Muscle layer of colon (tissue), 2 donors: ENCODE data around the gene CCDC88B.
"Not testable (repeated sequence)": the region's sequence is repeated elsewhere in the genome, so short reads cannot be mapped to it uniquely, and the experiment has no call there.

Experiments used
- H3K27ac ChIP-seq: one replicate; pipeline ENCODE4 v1.7.0; 2013; ENCODE audit warnings: low read depth, mild to moderate bottlenecking, low read length, moderate library complexity
- H3K27me3 ChIP-seq, 2 donors: one replicate each; pipeline ENCODE4 v1.7.0; 2013; ENCODE audit warnings: low read length in 2 of 2, mild to moderate bottlenecking in 2 of 2; ENCODE audit not compliant: insufficient read depth in 2 of 2, control insufficient read depth in 1 of 2
- H3K36me3 ChIP-seq: one replicate; pipeline ENCODE4 v1.7.0; 2013; ENCODE audit warnings: mild to moderate bottlenecking, low read length; ENCODE audit not compliant: insufficient read depth
- H3K4me1 ChIP-seq: one replicate; pipeline ENCODE4 v1.7.0; 2013; ENCODE audit warnings: mild to moderate bottlenecking, low read length; ENCODE audit not compliant: insufficient read depth
- H3K4me3 ChIP-seq, 2 donors: one replicate each; pipeline ENCODE4 v1.7.0; 2013; ENCODE audit warnings: low read length in 2 of 2, low read depth in 1 of 2, mild to moderate bottlenecking in 1 of 2, moderate library complexity in 1 of 2
- H3K9ac ChIP-seq: one replicate; pipeline ENCODE4 v1.7.0; 2013; ENCODE audit warnings: low read length
- H3K9me3 ChIP-seq: one replicate; pipeline ENCODE4 v1.7.0; 2013; ENCODE audit warnings: mild to moderate bottlenecking, low read length
- donor health status: abdominal sarcoma.
- donor health status: Adenocarcinoma of cecum.

The CCDC88B gene

DNA sequence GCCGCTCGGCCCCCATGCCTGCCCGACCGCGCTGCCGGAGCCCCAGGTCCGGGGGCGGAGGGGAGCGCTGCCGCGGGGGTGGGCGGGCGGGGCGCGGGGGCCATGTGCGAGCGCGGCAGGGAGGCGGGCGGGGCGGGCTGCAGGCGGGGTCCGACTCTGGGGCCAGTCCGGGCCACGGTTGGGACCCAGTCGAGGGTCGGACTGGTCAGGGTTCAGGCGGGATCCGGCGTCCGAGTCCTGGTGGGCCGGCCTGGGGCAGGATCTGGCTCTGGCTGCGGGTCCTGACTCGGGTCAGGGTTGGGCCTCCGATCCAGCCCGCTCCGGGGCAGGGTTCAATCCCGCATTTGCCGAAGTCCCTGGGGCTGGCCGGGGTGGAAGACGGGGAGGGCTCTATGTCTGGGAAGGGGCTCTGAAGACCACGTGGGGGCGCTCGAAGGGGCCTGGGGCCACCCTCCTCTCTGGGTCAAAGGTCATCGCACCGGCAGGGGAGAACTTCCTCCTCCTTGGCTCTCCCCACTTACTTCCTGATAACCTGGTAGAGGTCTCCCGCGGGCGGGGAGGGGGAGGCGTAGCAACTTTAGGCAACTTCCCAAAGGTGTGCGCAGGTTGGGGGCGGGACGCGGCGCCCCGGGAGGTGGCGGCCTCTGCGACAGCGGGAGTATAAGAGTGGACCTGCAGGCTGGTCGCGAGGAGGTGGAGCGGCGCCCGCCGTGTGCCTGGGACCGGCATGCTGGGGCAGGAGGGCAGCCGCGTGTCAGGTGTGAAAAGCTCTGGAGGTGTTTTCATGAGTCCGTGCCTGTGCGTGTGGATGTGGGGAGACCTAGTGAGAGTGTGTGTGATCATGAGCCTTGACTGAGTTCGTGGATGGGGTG is 34.1 kb upstream of the CCDC88B start:
- H3K4me1 ChIP-seq = peaks cover 25% of the 10 kb centered on the region
- H3K9me3 ChIP-seq = no peaks in the 10 kb centered on the region
- H3K36me3 ChIP-seq = no peaks in the 10 kb centered on the region
- H3K4me3 ChIP-seq = peak overlapping the region; percentile 74 to 78
- peak overlapping the region; percentile 58 for H3K9ac ChIP-seq
- peak overlapping the region; percentile 85 for H3K27ac ChIP-seq
- H3K27me3 ChIP-seq = peaks cover 13 to 22% of the 10 kb centered on the region in 2 donors

DNA sequence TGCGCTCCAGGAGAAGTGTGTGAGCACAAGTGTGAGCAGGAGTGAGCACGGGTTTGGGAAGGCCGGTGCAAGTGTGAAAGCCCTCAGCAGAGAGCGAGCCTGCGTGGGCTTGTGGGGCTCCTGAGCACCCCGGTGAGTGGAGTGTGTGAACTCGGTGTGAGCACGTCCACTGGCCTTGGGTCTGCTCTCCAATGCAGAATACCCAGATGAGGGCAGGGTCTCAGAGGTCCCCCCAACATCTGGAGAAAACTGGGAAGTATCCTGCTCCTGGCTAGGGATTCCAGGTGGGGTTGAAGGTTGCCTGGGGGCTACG is 33.5 kb upstream of the CCDC88B start:
- peak overlapping the region; percentile 74 to 78 for H3K4me3 ChIP-seq
- no peaks in the 10 kb centered on the region for H3K9me3 ChIP-seq
- peaks cover 11 to 19% of the 10 kb centered on the region in 2 donors for H3K27me3 ChIP-seq
- peaks cover 21% of the 10 kb centered on the region for H3K4me1 ChIP-seq
- no peaks in the 10 kb centered on the region for H3K36me3 ChIP-seq
- H3K9ac ChIP-seq = peak overlapping the region; percentile 58
- H3K27ac ChIP-seq = peak overlapping the region; percentile 85

DNA sequence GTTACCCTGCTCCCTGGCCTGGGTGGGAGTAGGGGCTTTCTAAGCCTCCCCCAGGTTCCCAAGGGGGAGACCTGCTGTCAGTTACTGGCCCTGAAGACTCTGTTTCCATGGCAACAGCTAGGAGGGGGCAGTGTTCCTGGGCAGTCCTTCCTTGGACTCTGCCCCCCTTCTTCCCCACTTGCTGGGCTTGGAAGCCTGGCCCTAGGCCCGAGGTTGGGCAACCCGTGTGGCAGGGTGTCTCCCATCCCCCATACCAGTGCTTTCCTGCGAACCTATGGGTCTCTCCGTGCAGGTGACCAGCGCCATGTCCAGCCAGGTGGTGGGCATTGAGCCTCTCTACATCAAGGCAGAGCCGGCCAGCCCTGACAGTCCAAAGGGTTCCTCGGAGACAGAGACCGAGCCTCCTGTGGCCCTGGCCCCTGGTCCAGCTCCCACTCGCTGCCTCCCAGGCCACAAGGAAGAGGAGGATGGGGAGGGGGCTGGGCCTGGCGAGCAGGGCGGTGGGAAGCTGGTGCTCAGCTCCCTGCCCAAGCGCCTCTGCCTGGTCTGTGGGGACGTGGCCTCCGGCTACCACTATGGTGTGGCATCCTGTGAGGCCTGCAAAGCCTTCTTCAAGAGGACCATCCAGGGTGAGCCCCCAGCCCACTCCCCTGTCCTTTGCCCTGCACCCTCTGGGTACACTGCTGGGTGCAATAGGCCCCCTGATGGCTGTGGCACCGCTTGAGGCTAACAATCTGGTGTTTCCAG is 33.0 kb upstream of the CCDC88B start:
- Histone ChIP-seq H3K9me3 (no peaks in the 10 kb centered on the region), H3K27ac (peak overlapping the region; percentile 85), H3K27me3 (peaks cover 7 to 14% of the 10 kb centered on the region in 2 donors), H3K36me3 (no peaks in the 10 kb centered on the region), H3K4me3 (peak overlapping the region in 1 of 2 donors; percentile 74), H3K9ac (no peak overlapping the region), H3K4me1 (peaks cover 21% of the 10 kb centered on the region)

DNA sequence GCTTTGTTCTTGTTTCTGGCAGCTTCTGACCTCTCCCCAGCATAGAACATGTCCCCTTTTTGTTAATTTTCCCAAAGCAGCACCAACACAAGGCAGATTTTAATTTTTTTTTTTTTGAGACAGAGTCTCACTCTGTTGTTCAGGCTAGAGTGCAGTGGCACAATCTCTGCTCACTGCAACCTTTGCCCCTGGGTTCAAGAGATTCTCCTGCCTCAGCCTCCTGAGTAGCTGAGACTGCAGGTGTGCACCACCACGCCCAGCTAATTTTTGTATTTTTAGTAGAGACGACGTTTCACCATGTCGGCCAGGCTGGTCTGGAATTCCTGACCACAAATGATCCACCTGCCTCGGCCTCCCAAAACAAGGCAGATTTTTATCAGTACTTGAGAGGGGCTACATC is 32.2 kb upstream of the CCDC88B start:
- H3K27ac ChIP-seq, H3K9ac ChIP-seq, H3K4me3 ChIP-seq, H3K9me3 ChIP-seq, H3K36me3 ChIP-seq: not testable (repeated sequence)
- H3K27me3 ChIP-seq = peaks cover 7 to 10% of the 10 kb centered on the region in 2 donors
- H3K4me1 ChIP-seq = peaks cover 21% of the 10 kb centered on the region

DNA sequence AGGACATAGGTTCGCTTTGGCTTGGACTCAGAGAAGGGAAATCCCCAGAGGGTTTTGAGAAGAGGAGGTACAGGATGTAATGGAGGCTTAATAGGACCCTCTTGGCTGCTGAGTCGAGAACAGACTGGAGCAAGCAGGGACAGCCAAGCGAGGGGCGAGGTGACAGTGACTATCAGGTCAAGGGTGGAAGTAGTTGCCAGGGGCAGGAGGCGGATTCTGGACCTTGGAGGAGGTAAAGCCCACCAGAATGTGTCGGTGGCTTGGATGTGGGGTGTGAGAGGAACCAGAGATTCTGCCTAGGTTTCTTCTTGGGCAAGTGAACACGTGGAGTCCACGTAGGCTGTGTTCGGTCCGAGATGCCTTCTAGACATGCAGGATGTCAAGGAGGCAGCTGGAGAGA is 27.1 kb upstream of the CCDC88B start:
- Histone ChIP-seq H3K9me3 (no peaks in the 10 kb centered on the region), H3K36me3 (peaks cover 9% of the 10 kb centered on the region), H3K9ac (no peak overlapping the region), H3K27me3 (no peaks in the 10 kb centered on the region), H3K4me1 (peaks cover 8% of the 10 kb centered on the region), H3K27ac (no peak overlapping the region), H3K4me3 (no peak overlapping the region)

DNA sequence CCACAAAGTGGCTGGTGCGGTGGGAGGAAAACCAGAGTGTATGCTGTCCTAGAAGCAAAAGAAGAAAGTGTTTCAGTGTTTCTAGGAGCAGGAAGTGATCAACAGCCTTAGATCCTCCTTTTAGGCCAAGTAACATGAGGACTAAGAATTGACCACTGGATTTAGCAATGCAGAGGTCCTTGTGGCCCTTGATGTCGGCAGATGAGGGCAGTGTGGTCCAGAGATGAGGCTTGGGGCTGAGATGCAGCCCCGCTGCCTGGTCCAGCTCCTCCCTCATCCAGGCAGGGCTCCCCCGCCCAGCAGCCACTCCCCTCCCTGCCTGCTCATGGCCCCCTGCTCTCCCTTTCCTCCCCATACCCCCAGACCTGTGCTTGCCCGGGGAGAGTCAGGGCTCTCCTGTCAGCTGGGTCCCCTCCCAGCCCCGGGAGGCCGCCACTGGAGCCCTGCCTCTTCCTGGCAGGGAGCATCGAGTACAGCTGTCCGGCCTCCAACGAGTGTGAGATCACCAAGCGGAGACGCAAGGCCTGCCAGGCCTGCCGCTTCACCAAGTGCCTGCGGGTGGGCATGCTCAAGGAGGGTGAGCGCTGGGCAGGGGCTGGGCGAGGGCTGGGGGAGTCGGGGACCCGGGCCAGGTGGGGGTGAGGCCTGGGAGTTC is 26.4 kb upstream of the CCDC88B start:
- H3K9me3 ChIP-seq = no peaks in the 10 kb centered on the region
- no peak overlapping the region for H3K27ac ChIP-seq
- H3K27me3 ChIP-seq = no peaks in the 10 kb centered on the region
- peaks cover 9% of the 10 kb centered on the region for H3K36me3 ChIP-seq
- H3K9ac ChIP-seq = no peak overlapping the region
- H3K4me3 ChIP-seq = no peak overlapping the region
- peaks cover 8% of the 10 kb centered on the region for H3K4me1 ChIP-seq

DNA sequence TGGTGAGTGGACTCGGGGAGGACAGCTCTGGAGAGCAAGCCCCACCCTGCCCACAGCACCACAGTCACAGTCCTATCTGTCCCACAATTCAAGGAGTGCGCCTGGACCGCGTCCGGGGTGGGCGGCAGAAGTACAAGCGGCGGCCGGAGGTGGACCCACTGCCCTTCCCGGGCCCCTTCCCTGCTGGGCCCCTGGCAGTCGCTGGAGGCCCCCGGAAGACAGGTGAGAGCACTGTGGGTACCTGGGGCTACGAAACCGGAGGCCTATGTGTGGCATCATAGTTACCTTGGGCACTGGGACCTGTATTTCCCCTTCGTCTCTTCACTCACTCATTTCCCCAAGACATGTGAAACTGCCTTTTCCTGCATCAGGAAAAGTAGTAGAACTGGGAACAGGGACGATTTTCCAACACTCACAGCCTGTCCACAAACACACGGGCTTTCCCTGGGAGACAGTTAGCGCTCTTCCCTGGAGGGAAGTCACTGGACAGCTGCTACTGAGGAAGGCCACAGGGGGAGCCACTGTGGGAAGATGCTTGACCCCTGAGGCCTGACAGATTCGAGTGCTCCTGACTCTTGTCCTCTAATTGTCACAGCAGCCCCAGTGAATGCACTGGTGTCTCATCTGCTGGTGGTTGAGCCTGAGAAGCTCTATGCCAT is 25.7 kb upstream of the CCDC88B start:
- Histone ChIP-seq H3K9me3 (no peaks in the 10 kb centered on the region), H3K9ac (no peak overlapping the region), H3K36me3 (peaks cover 9% of the 10 kb centered on the region), H3K4me3 (no peak overlapping the region), H3K4me1 (peaks cover 14% of the 10 kb centered on the region), H3K27ac (no peak overlapping the region), H3K27me3 (no peaks in the 10 kb centered on the region)

DNA sequence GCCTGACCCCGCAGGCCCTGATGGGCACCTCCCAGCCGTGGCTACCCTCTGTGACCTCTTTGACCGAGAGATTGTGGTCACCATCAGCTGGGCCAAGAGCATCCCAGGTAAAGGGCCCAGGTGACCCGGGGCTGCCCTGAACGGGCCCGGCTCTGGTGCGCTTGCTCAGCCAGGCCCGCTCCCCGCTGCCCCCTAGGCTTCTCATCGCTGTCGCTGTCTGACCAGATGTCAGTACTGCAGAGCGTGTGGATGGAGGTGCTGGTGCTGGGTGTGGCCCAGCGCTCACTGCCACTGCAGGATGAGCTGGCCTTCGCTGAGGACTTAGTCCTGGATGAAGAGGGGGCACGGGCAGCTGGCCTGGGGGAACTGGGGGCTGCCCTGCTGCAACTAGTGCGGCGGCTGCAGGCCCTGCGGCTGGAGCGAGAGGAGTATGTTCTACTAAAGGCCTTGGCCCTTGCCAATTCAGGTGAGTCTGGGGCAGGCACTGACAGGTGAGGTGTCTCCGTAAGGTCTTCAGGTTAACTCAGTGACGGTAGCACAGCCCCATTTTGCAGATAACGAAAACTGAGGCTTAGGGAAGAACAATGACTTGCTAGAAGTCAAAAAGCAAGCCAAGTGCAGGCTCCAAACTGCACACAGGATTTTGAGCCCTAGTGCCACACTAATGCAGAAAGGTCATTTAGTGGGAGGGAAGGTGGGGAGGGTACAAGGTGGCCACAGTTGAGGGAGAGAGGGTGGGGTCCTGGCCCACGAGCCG is 25.0 kb upstream of the CCDC88B start:
- H3K9ac ChIP-seq = no peak overlapping the region
- H3K27ac ChIP-seq = no peak overlapping the region
- peaks cover 17% of the 10 kb centered on the region for H3K4me1 ChIP-seq
- H3K4me3 ChIP-seq = no peak overlapping the region
- H3K9me3 ChIP-seq = no peaks in the 10 kb centered on the region
- H3K27me3 ChIP-seq = no peaks in the 10 kb centered on the region
- peaks cover 9% of the 10 kb centered on the region for H3K36me3 ChIP-seq

DNA sequence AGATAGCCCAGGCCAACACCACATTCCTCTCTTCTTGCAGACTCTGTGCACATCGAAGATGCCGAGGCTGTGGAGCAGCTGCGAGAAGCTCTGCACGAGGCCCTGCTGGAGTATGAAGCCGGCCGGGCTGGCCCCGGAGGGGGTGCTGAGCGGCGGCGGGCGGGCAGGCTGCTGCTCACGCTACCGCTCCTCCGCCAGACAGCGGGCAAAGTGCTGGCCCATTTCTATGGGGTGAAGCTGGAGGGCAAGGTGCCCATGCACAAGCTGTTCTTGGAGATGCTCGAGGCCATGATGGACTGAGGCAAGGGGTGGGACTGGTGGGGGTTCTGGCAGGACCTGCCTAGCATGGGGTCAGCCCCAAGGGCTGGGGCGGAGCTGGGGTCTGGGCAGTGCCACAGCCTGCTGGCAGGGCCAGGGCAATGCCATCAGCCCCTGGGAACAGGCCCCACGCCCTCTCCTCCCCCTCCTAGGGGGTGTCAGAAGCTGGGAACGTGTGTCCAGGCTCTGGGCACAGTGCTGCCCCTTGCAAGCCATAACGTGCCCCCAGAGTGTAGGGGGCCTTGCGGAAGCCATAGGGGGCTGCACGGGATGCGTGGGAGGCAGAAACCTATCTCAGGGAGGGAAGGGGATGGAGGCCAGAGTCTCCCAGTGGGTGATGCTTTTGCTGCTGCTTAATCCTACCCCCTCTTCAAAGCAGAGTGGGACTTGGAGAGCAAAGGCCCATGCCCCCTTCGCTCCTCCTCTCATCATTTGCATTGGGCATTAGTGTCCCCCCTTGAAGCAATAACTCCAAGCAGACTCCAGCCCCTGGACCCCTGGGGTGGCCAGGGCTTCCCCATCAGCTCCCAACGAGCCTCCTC is 24.1 kb upstream of the CCDC88B start:
- not testable (repeated sequence) for H3K9me3 ChIP-seq, H3K27me3 ChIP-seq, H3K27ac ChIP-seq, H3K4me3 ChIP-seq, H3K9ac ChIP-seq, H3K36me3 ChIP-seq
- H3K4me1 ChIP-seq = peaks cover 17% of the 10 kb centered on the region

DNA sequence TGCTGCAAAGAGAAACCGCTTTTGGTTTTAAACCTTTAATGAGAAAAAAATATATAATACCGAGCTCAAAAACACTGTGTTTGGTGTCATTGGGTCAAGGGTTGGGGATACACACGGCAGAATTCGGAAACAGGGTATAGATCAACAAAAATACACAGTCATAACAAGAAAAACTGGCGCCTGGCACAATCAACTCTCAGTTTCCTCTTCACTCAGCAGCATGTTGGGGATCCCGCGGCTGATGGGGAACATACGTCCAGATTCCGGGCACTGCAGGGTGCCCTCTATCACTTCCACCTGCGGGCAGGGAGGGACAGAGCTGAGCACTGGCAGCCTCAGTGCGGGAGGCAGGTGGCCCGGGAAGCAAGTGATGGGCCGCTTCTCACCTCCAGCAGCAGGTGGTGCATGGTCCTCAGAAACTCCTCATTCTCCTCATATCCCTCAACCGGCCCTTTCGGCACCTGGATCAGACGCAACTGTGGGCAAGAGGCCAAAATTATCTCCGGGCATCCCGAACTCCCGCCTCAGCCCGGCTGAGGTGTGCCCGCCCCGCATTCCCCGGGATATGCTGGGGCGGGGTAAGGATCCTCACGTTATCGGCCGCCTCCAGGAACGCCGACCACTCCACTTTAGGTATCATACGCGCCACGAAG is 23.2 kb upstream of the CCDC88B start:
- H3K4me1 ChIP-seq = peaks cover 17% of the 10 kb centered on the region

More for the DNA sequence above, 23.2 kb upstream of the CCDC88B start:
- peak overlapping the region; percentile 99 for H3K27ac ChIP-seq
- no peaks in the 10 kb centered on the region for H3K9me3 ChIP-seq
- H3K36me3 ChIP-seq = peaks cover 9% of the 10 kb centered on the region
- H3K27me3 ChIP-seq = no peaks in the 10 kb centered on the region
- H3K9ac ChIP-seq = peak overlapping the region; percentile 93
- peak overlapping the region; percentile 92 to 98 for H3K4me3 ChIP-seq
